ENCODE results near the gene MALL.
A peak's percentile ranks its signal among the peaks of the same experiment; 100 is the strongest.
"Not testable (repeated sequence)": the region's sequence is repeated elsewhere in the genome, so short reads cannot be mapped to it uniquely, and the experiment has no call there.

MALL gene

GRCh38 chr2:110115291-110116032, at the start of gene MALL:
TSS of gene MALL (minus strand) at chr2:110115822. CDS start at chr2:110115792, 30 bp downstream.
- no peak for DNase-seq

- peak; percentile 75 to 79 for DNase-seq
Observed at GRCh38 chr2:110157153-110157793, 41.7 kb upstream of the MALL start.

GRCh38 chr2:110154828-110155227, 39.2 kb upstream of the MALL start:
- DNase-seq = not testable (repeated sequence)

- not testable (repeated sequence) for DNase-seq
Observed at GRCh38 chr2:110154188-110154587, 38.6 kb upstream of the MALL start.

GRCh38 chr2:110153416-110153815, 37.8 kb upstream of the MALL start:
- no peak for DNase-seq

GRCh38 chr2:110152943-110153342, 37.3 kb upstream of the MALL start:
- no peak for DNase-seq

- no peak for DNase-seq
Observed at GRCh38 chr2:110149330-110150220, 34.0 kb upstream of the MALL start.

GRCh38 chr2:110146945-110147332, 31.3 kb upstream of the MALL start:
- DNase-seq = no peak

- DNase-seq = no peak
Observed at GRCh38 chr2:110146183-110146944, 30.7 kb upstream of the MALL start.

- no peak for DNase-seq
Observed at GRCh38 chr2:110143982-110144381, 28.4 kb upstream of the MALL start.

- no peak for DNase-seq
Observed at GRCh38 chr2:110140401-110140800, 24.8 kb upstream of the MALL start.

- DNase-seq = no peak
Observed at GRCh38 chr2:110134025-110134424, 18.4 kb upstream of the MALL start.

- no peak for DNase-seq
Observed at GRCh38 chr2:110131166-110131565, 15.5 kb upstream of the MALL start.

- no peak for DNase-seq
Observed at GRCh38 chr2:110130757-110131156, 15.1 kb upstream of the MALL start.

GRCh38 chr2:110126906-110127305, 11.3 kb upstream of the MALL start:
- no peak for DNase-seq

GRCh38 chr2:110126086-110126773, 10.6 kb upstream of the MALL start:
- no peak for DNase-seq

GRCh38 chr2:110124939-110125691, 9.5 kb upstream of the MALL start:
- peak in 1 of 2 experiments; percentile 5 for DNase-seq

GRCh38 chr2:110124038-110124825, 8.6 kb upstream of the MALL start:
- DNase-seq = no peak

GRCh38 chr2:110121592-110121991, 6.0 kb upstream of the MALL start:
- DNase-seq = no peak

GRCh38 chr2:110121052-110121334, 5.4 kb upstream of the MALL start:
- no peak for DNase-seq

Measured in Kasumi-1 (cell line).